Thyroid gland (tissue), 4 donors: ENCODE results near the gene NAA80. TPM values are rescaled to one million over a fixed set of nuclear protein-coding genes. Genes with fewer than 3 reads are reported as not detected.

ENCODE experiments used
- DNase-seq, 2 donors: peaks; one replicate each; pipeline ENCODE4 v3.0.0-alpha.2; 2019
- H3K27ac ChIP-seq, 3 donors: fragments of 200-600 bp; sonication (generic); 1 replicate in 2 of 3; 2 replicates in 1 of 3; pipeline ENCODE4 v1.5.1; 2016 to 2019; ENCODE audit warnings: mild to moderate bottlenecking in 1 of 3, moderate library complexity in 1 of 3
- H3K27me3 ChIP-seq: fragments of 200-600 bp; sonication (generic); one replicate; pipeline ENCODE4 v1.5.1; 2019
- H3K36me3 ChIP-seq, 2 donors: fragments of 200-600 bp; sonication (generic); one replicate each; pipeline ENCODE4 v1.5.1; 2016 to 2019
- H3K4me1 ChIP-seq, 2 donors: fragments of 200-600 bp; sonication (generic); one replicate each; pipeline ENCODE4 v1.5.1; 2017 to 2019
- H3K4me3 ChIP-seq, 3 donors: fragments of 200-600 bp; sonication (generic); replicated peaks in 1 of 3; 1 replicate in 2 of 3; 2 replicates in 1 of 3; pipeline ENCODE4 v1.5.1; 2016; ENCODE audit warnings: mild to moderate bottlenecking in 1 of 3
- H3K9me3 ChIP-seq: fragments of 200-600 bp; sonication (generic); one replicate; pipeline ENCODE4 v1.5.1; 2017
- POLR2A ChIP-seq, 2 donors: fragments of 450-650 bp; IDR thresholded peaks; one replicate each; pipeline ENCODE4 v1.6.1; 2017; ENCODE audit warnings: antibody characterized with exemption in 2 of 2, mild to moderate bottlenecking in 2 of 2, moderate library complexity in 1 of 2
- WGBS, 2 donors: methylation state at CpG; one replicate each; pipeline ENCODE4 v1.1.5; 2017; 5-methylcytosine and 5-hydroxymethylcytosine counted together
- intact Hi-C: fragments of 100-400 bp; cut with DNase I; formaldehyde crosslinking; loops from one replicate; pipeline ENCODE4 v1.15.1; 2023
- total RNA-seq, 4 donors: library from RNA; depleted of rRNA; stranded (reverse); fragments of >200 nt; gene quantifications; one replicate each; pipeline ENCODE4 v1.2.3, GENCODE V29; 2016
- TF ChIP-seq, protein P1 (sequence below), 6 experiments: fragments of 200-600 bp in 3 of 6; fragments of 450-650 bp in 3 of 6; sonication (generic) in 3 of 6; IDR thresholded peaks; one replicate each; pipeline ENCODE4 v1.5.1; 2016 to 2019; ENCODE audit warnings: antibody characterized with exemption in 6 of 6, mild to moderate bottlenecking in 2 of 6, inconsistent platforms in 1 of 6, moderate library complexity in 1 of 6

The NAA80 gene
- total RNA-seq, 4 donors from 2014 or later: 6.9 to 15.2 (median 10.8) TPM

DNA sequence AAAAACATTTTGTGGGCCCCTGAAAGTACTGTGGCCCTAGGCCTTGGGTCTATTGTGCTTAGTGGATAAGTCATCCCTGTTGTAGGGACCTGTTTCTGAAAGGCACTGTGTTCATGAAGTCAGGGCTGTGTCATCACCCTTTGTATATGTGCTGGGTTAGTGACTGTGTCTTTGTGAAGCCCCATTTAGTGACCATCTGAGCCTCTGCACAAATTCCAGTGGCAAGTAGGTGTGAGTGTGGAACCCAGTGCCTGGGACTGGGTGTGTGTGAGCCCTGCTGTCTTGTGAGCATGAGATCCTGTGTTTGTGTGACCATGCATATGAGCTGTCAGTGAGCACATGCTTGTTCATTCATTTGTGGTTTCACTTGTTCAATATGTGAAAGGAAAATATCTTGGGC lies 5.4 kb upstream of the NAA80 start:
- DNase-seq: no peak
- TF ChIP-seq, protein P1, sequence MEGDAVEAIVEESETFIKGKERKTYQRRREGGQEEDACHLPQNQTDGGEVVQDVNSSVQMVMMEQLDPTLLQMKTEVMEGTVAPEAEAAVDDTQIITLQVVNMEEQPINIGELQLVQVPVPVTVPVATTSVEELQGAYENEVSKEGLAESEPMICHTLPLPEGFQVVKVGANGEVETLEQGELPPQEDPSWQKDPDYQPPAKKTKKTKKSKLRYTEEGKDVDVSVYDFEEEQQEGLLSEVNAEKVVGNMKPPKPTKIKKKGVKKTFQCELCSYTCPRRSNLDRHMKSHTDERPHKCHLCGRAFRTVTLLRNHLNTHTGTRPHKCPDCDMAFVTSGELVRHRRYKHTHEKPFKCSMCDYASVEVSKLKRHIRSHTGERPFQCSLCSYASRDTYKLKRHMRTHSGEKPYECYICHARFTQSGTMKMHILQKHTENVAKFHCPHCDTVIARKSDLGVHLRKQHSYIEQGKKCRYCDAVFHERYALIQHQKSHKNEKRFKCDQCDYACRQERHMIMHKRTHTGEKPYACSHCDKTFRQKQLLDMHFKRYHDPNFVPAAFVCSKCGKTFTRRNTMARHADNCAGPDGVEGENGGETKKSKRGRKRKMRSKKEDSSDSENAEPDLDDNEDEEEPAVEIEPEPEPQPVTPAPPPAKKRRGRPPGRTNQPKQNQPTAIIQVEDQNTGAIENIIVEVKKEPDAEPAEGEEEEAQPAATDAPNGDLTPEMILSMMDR (IDR thresholded peaks at IDR 0.05): no peak
- TF ChIP-seq POLR2A (IDR thresholded peaks at IDR 0.05): no peak
- intact Hi-C loops: no loop called here
- Histone ChIP-seq H3K27me3 (no peaks in the 10 kb centered on the region), H3K36me3 (no peaks in the 10 kb centered on the region), H3K27ac (no peak overlapping the region), H3K4me3 (no peak overlapping the region), H3K4me1 (peaks cover 20 to 28% of the 10 kb centered on the region in 2 donors), H3K9me3 (no peaks in the 10 kb centered on the region)

DNA sequence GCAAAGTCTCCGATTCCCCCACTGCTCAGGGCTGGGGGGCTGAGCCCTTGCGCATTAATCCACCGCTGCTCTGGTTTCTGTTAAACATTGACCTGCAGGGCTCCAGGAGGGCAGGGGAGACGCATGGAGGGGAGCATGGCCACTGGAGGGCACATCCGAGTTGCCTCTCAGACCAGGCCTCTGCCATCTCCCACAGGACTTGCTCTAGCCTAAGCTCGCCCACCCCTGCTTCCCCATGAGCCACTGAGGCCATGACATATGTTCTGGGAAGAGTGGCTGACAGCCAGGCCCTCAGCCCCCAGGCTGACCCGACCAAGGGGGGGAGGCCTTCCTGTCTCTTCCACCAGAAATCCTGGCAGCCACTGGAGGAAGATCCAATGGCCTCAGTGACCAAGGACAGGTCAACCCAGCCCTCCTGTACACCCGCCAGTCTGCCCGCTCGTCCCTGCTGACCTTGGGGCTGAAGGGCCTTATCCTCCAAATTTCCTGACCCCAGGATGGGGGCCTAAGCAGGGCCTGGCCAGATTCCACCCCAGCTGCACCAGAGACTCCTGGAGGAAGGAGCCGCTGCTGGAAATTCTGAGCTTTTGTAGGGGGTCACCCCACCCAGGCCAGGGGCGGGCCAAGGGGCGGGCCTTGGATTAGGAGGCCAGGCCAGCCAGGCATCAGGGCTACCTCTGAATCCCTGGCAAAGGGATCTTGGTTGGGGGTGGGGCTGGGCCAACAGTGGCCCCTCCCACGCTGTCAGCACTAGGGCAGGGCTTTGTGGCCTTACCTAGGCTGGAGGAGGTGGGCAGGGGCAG lies 4.0 kb upstream of the NAA80 start, which contains the start of gene HYAL1:
HYAL1 (minus strand) TSS at position 562 of the 803 bp plus-strand sequence. CDS start 618 bp downstream, outside the sequence.
- 76 to 78% methylated on average over 5 to 12 of the region's 14 CpGs for WGBS, 2 donors
- Histone ChIP-seq H3K27ac (peak within 1 kb of the TSS in 2 of 3 donors; percentile 40 to 74), H3K4me1 (peaks cover 21 to 30% of the 10 kb centered on the region in 2 donors), H3K4me3 (peak within 1 kb of the TSS in 1 of 3 donors; percentile 8), H3K27me3 (no peaks in the 10 kb centered on the region), H3K9me3 (no peaks in the 10 kb centered on the region), H3K36me3 (no peaks in the 10 kb centered on the region)
- intact Hi-C loops: no loop called here
- no peak for TF ChIP-seq POLR2A (IDR thresholded peaks at IDR 0.05)
- TF ChIP-seq, protein P1 (IDR thresholded peaks at IDR 0.05): no peak
- DNase-seq: peak; percentile 42 to 48

DNA sequence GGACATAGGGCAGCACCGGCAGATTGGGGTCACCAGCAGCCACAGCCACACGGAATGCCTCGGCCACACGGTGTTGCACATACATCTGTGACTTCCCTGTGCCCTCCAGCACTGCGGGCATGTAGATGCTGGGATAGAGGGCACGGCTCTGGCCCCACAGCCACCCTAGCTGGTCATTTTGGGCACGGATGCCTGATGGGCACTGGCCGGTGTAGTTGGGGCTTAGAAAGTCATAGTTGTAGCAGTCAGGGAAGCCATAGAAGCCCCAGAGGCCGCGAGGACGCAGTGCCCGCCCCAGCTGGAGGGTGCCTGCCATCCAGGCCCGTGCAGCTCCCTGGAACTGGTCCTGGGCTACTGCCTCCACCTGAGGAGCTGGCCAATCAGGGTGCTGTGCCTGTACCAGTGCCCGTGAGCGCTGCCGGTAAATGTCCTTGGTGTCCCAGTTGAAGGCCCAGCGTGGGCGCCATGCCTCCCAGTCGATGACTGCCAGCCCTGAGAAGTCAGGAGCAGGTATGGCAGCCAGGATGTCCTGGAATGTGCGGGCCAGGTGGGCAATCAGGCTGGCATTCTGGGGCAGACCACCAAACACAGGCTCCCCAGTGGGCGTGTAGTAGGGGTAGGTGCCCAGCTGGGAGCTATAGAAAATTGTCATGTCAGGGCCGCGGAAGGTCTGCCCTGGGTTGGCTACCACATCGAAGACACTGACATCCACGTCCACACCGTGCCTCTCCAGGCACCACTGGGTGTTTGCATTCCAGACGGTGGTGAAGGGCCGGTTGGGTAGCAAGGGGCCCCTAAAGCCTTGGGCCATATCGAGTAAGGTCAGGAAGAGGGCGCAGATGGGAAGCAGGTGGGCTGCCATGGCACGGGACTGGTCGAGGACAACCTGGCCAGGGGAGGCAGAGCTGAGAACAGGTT lies 3.1 kb upstream of the NAA80 start:
- 89% methylated on average over 18 to 28 of the region's 32 CpGs for WGBS, 2 donors
- TF ChIP-seq POLR2A (IDR thresholded peaks at IDR 0.05): no peak
- TF ChIP-seq, protein P1 (IDR thresholded peaks at IDR 0.05): no peak
- no peaks in the 10 kb centered on the region for H3K9me3 ChIP-seq
- intact Hi-C loops: no loop called here
- H3K27ac ChIP-seq: peak overlapping the region in 2 of 3 donors; percentile 40 to 74
- no peaks in the 10 kb centered on the region for H3K36me3 ChIP-seq
- peak overlapping the region in 1 of 3 donors; percentile 8 for H3K4me3 ChIP-seq
- H3K4me1 ChIP-seq: peaks cover 22 to 35% of the 10 kb centered on the region in 2 donors
- DNase-seq: no peak
- no peaks in the 10 kb centered on the region for H3K27me3 ChIP-seq

DNA sequence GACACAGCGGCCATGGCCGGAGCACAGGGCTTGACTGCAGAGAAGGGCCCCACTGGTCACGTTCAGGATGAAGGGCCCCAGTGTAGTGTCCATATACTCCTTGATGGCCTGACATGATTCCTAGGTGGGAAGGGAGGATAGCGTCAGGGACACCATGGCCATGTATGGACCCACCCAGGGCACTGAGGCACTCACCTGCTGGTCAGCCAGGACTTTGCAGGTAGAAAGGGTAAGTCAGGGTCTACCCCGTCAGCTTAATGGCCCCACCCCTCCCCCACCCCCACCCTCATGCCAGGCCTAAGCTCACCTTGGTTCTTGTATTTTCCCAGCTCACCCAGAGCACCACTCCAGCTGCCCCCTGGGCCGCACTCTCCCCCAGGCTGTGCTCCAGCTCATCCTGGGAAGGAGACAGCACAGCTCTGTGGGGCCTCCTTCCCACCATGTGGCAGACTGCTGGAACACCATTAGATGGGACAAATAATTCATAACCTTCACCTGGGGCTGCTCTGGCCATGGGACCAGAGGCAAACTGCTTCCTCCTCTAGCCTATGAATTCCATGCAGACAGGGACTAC lies 1.6 kb upstream of the NAA80 start:
- H3K4me3 ChIP-seq: no peak overlapping the region
- peaks cover 22 to 35% of the 10 kb centered on the region in 2 donors for H3K4me1 ChIP-seq

More for the DNA sequence above, 1.6 kb upstream of the NAA80 start:
- Histone ChIP-seq H3K36me3 (no peaks in the 10 kb centered on the region), H3K27me3 (no peaks in the 10 kb centered on the region), H3K9me3 (no peaks in the 10 kb centered on the region), H3K27ac (peak overlapping the region; percentile 48 to 88 (median 77))
- WGBS, 2 donors: 90 to 92% methylated on average over 6 of the region's 6 CpGs
- no peak for DNase-seq
- intact Hi-C loops: no loop called here
- TF ChIP-seq, protein P1 (IDR thresholded peaks at IDR 0.05): no peak
- no peak for TF ChIP-seq POLR2A (IDR thresholded peaks at IDR 0.05)
